ENCODE measurements around the gene PPP1R27.

Gene PPP1R27

DNA sequence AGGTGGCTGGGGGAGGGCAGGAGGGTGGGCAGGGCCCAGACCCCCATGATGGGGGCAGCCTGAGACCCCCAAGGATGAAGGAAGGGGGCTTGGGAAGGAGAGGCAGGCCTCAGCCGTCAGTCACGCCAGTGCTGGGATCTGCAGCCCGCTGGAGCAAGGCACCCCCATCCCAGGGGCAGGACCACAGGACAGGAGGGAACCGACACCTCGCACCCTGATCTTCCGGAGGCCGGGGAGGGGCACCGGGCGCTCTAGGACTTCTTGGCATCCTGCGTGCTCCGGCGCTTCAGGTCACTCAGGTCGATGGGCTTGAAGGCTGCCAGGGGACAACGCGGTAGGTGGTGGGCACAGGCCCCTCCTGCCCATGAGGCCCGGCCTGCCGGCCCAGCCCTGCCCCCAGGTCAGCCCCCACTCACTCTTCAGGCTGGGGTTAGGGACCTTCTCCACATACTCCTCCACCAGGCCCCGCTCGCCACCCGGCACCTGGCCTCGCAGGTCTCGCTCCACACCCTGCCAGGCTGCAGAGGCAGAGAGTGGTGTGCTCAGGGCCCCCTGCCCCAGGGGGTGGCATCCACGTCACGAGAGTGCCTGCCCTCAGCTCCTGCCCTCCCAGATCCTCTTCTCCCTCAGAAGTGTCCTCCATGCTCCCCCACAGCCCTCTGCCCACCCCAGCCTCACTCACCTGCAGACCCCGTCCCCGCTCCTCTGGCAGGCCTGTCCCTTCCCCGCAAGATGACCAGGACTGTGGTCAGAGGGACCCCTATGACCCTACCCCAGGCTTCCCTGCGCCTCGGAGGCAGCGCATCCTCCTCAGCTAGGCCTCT lies 11.6 kb downstream of the PPP1R27 start:
- H3K9me3 ChIP-seq (ENCODE audit: insufficient read depth, low read length, severe bottlenecking): no peaks in the 10 kb centered on the region
- H3K9ac ChIP-seq (ENCODE audit: low read depth, low read length): no peak overlapping the region
- H3K36me3 ChIP-seq (ENCODE audit: insufficient read depth, low read length): peaks cover 20% of the 10 kb centered on the region
- H3K4me3 ChIP-seq (ENCODE audit: low read depth in 1 of 2, low read length in 2 of 2): no peak overlapping the region
- TF ChIP-seq EZH2 (IDR thresholded peaks at IDR 0.05; ENCODE audit: borderline replicate concordance, low read depth, low read length, severe bottlenecking): no peak
- TF ChIP-seq, protein P1, sequence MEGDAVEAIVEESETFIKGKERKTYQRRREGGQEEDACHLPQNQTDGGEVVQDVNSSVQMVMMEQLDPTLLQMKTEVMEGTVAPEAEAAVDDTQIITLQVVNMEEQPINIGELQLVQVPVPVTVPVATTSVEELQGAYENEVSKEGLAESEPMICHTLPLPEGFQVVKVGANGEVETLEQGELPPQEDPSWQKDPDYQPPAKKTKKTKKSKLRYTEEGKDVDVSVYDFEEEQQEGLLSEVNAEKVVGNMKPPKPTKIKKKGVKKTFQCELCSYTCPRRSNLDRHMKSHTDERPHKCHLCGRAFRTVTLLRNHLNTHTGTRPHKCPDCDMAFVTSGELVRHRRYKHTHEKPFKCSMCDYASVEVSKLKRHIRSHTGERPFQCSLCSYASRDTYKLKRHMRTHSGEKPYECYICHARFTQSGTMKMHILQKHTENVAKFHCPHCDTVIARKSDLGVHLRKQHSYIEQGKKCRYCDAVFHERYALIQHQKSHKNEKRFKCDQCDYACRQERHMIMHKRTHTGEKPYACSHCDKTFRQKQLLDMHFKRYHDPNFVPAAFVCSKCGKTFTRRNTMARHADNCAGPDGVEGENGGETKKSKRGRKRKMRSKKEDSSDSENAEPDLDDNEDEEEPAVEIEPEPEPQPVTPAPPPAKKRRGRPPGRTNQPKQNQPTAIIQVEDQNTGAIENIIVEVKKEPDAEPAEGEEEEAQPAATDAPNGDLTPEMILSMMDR (IDR thresholded peaks at IDR 0.05; ENCODE audit: borderline replicate concordance, extremely low read depth, low read length, poor library complexity, severe bottlenecking): no peak
- no peak overlapping the region for H2AFZ ChIP-seq (ENCODE audit: low read depth, low read length)
- H3K27me3 ChIP-seq (ENCODE audit: insufficient read depth, low read length, poor library complexity): no peaks in the 10 kb centered on the region
- peaks cover 13% of the 10 kb centered on the region for H4K20me1 ChIP-seq (ENCODE audit: insufficient read depth, low read length)
- no peak for DNase-seq
- no peak overlapping the region for H3K27ac ChIP-seq (ENCODE audit: low read length)
- no peak overlapping the region for H3K4me2 ChIP-seq (ENCODE audit: insufficient read depth, low read length)
- H3K4me1 ChIP-seq (ENCODE audit: insufficient read depth, low read length): peaks cover 20% of the 10 kb centered on the region
- H3K79me2 ChIP-seq (ENCODE audit: insufficient read depth, low read length): peaks cover 14% of the 10 kb centered on the region
- no peak for ATAC-seq (ENCODE audit: insufficient read depth, low read depth)

DNA sequence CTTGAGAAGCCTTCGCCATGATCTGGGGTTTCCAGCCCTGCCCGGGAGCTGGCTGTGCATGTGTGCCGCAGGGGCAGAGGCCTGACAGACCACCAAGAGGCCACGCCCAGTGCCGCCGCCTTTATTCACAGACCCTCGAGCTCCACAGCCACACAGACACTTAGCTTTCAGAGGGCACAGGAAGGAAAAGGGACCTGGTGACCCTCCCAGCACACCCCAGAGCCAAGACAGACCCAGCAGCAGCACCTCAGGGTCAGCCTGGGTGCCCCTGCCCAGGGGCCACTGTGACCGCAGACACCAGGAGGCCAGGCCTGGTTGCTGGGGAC lies 12.6 kb downstream of the PPP1R27 start:
- Histone ChIP-seq H3K9ac (ENCODE audit: low read depth, low read length) (peak overlapping the region; percentile 36), H3K4me2 (ENCODE audit: insufficient read depth, low read length) (peak overlapping the region; percentile 32; the same call in 1 of the 2 replicates)

DNA sequence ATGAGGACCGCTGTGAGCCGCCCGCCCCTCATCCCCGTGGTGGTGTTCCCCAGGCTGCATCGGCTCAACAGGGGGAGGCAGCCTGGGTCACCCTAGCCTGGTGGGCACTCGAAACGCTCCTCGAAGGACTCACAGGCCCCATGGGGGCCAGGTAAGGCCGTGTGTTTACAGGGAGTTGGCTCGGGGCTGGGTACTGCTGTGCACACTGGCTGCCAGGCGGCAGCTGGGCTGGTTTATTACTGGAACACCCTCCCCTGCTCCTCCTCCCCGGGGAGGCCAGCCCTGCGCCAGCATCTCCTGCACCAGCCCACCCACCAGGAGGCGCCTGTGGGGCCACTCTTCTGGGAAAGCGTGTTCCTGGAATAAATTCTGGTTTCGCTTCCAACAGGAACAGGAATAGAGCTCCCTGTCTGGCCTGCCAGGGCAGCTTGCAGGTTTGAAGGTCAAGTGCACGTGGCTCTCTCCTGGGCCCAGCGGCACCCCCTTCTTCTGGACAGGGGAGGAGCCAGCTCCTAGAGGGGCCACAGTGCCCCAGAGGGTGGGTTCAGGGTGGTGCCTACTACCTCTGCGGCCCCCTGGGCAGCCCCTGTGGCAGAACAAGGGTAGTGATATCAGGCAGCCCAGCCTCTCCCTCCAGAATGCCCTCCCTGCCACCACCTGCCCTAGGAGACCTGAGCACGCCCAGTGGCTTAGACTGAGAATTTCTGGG lies 13.1 kb downstream of the PPP1R27 start:
- peaks cover 20% of the 10 kb centered on the region for H3K36me3 ChIP-seq (ENCODE audit: insufficient read depth, low read length)
- peak; percentile 87 for DNase-seq
- peak overlapping the region; percentile 68; the same call in 1 of the 2 replicates for H3K27ac ChIP-seq (ENCODE audit: low read length)
- H3K4me1 ChIP-seq (ENCODE audit: insufficient read depth, low read length): peaks cover 20% of the 10 kb centered on the region
- peaks cover 10% of the 10 kb centered on the region for H3K79me2 ChIP-seq (ENCODE audit: insufficient read depth, low read length)
- no peak for TF ChIP-seq EZH2 (IDR thresholded peaks at IDR 0.05; ENCODE audit: borderline replicate concordance, low read depth, low read length, severe bottlenecking)
- TF ChIP-seq, protein P1 (IDR thresholded peaks at IDR 0.05; ENCODE audit: borderline replicate concordance, extremely low read depth, low read length, poor library complexity, severe bottlenecking): peak; percentile 74
- H3K27me3 ChIP-seq (ENCODE audit: insufficient read depth, low read length, poor library complexity): no peaks in the 10 kb centered on the region
- ATAC-seq (ENCODE audit: insufficient read depth, low read depth): peak; percentile 95
- peak overlapping the region; percentile 36 for H3K9ac ChIP-seq (ENCODE audit: low read depth, low read length)
- H4K20me1 ChIP-seq (ENCODE audit: insufficient read depth, low read length): peaks cover 13% of the 10 kb centered on the region
- H3K4me3 ChIP-seq (ENCODE audit: low read depth in 1 of 2, low read length in 2 of 2): no peak overlapping the region
- no peaks in the 10 kb centered on the region for H3K9me3 ChIP-seq (ENCODE audit: insufficient read depth, low read length, severe bottlenecking)
- H3K4me2 ChIP-seq (ENCODE audit: insufficient read depth, low read length): peak overlapping the region; percentile 32
- H2AFZ ChIP-seq (ENCODE audit: low read depth, low read length): peak overlapping the region; percentile 6; the same call in 1 of the 2 replicates

More for the DNA sequence above, 12.6 kb downstream of the PPP1R27 start:
- no peak overlapping the region for H3K4me3 ChIP-seq (ENCODE audit: low read depth in 1 of 2, low read length in 2 of 2)
- H3K27ac ChIP-seq (ENCODE audit: low read length): peak overlapping the region; percentile 68; the same call in 1 of the 2 replicates
- H3K9me3 ChIP-seq (ENCODE audit: insufficient read depth, low read length, severe bottlenecking): no peaks in the 10 kb centered on the region
- H2AFZ ChIP-seq (ENCODE audit: low read depth, low read length): no peak overlapping the region; the same call in 1 of the 2 replicates
- H3K27me3 ChIP-seq (ENCODE audit: insufficient read depth, low read length, poor library complexity): no peaks in the 10 kb centered on the region
- no peak for TF ChIP-seq EZH2 (IDR thresholded peaks at IDR 0.05; ENCODE audit: borderline replicate concordance, low read depth, low read length, severe bottlenecking)
- TF ChIP-seq, protein P1 (IDR thresholded peaks at IDR 0.05; ENCODE audit: borderline replicate concordance, extremely low read depth, low read length, poor library complexity, severe bottlenecking): no peak
- peaks cover 20% of the 10 kb centered on the region for H3K4me1 ChIP-seq (ENCODE audit: insufficient read depth, low read length)
- no peak for DNase-seq
- H3K79me2 ChIP-seq (ENCODE audit: insufficient read depth, low read length): peaks cover 10% of the 10 kb centered on the region
- H3K36me3 ChIP-seq (ENCODE audit: insufficient read depth, low read length): peaks cover 20% of the 10 kb centered on the region
- H4K20me1 ChIP-seq (ENCODE audit: insufficient read depth, low read length): peaks cover 13% of the 10 kb centered on the region
- ATAC-seq (ENCODE audit: insufficient read depth, low read depth): no peak

All from DND-41 (cell line).